Rectal smooth muscle tissue (tissue), 1 donor: ENCODE data around the gene TMEM198.
A peak's percentile ranks its signal among the peaks of the same experiment; 100 is the strongest.

Experiments used
- H3K27ac ChIP-seq: one replicate; pipeline ENCODE4 v1.7.0; 2013; ENCODE audit warnings: low read depth, low read length, inconsistent platforms
- H3K27me3 ChIP-seq: one replicate; pipeline ENCODE4 v1.7.0; 2013; ENCODE audit warnings: low read length; ENCODE audit not compliant: control insufficient read depth, insufficient read depth
- H3K36me3 ChIP-seq: one replicate; pipeline ENCODE4 v1.7.0; 2013; ENCODE audit warnings: low read length; ENCODE audit not compliant: control insufficient read depth, insufficient read depth
- H3K4me1 ChIP-seq: one replicate; pipeline ENCODE4 v1.7.0; 2013; ENCODE audit warnings: low read length; ENCODE audit not compliant: control insufficient read depth, insufficient read depth
- H3K4me3 ChIP-seq: one replicate; pipeline ENCODE4 v1.7.0; 2013; ENCODE audit warnings: low read length
- H3K9ac ChIP-seq: one replicate; pipeline ENCODE4 v1.7.0; 2013; ENCODE audit warnings: low read length

TMEM198 gene

GRCh38 chr2:219502618-219503017 lies 41.2 kb upstream of the TMEM198 start:
- Histone ChIP-seq H3K36me3 (peaks cover 17% of the 10 kb centered on the region), H3K9ac (no peak overlapping the region), H3K4me3 (no peak overlapping the region), H3K4me1 (peaks cover 2% of the 10 kb centered on the region), H3K27ac (no peak overlapping the region), H3K27me3 (peaks cover under 1% of the 10 kb centered on the region)

- H3K9ac ChIP-seq: no peak overlapping the region
- peaks cover 17% of the 10 kb centered on the region for H3K36me3 ChIP-seq
- H3K4me3 ChIP-seq: no peak overlapping the region
- H3K27me3 ChIP-seq: peaks cover 6% of the 10 kb centered on the region
- peaks cover 2% of the 10 kb centered on the region for H3K4me1 ChIP-seq
- no peak overlapping the region for H3K27ac ChIP-seq
Observed at GRCh38 chr2:219505585-219505984, 38.2 kb upstream of the TMEM198 start.

GRCh38 chr2:219506153-219506801 lies 37.6 kb upstream of the TMEM198 start:
- no peak overlapping the region for H3K4me3 ChIP-seq
- no peak overlapping the region for H3K9ac ChIP-seq
- H3K27ac ChIP-seq: no peak overlapping the region
- peaks cover 17% of the 10 kb centered on the region for H3K36me3 ChIP-seq
- H3K27me3 ChIP-seq: peaks cover 6% of the 10 kb centered on the region
- H3K4me1 ChIP-seq: peaks cover 2% of the 10 kb centered on the region

- H3K36me3 ChIP-seq: peaks cover 14% of the 10 kb centered on the region
- no peak overlapping the region for H3K9ac ChIP-seq
- peaks cover 6% of the 10 kb centered on the region for H3K27me3 ChIP-seq
- no peak overlapping the region for H3K4me3 ChIP-seq
- no peak overlapping the region for H3K27ac ChIP-seq
- H3K4me1 ChIP-seq: peaks cover 2% of the 10 kb centered on the region
Observed at GRCh38 chr2:219506802-219507526, 36.9 kb upstream of the TMEM198 start.

GRCh38 chr2:219507581-219508443 lies 36.0 kb upstream of the TMEM198 start:
- peaks cover 10% of the 10 kb centered on the region for H3K36me3 ChIP-seq
- no peak overlapping the region for H3K27ac ChIP-seq
- peaks cover 2% of the 10 kb centered on the region for H3K4me1 ChIP-seq
- no peak overlapping the region for H3K4me3 ChIP-seq
- peaks cover 6% of the 10 kb centered on the region for H3K27me3 ChIP-seq
- H3K9ac ChIP-seq: no peak overlapping the region

- Histone ChIP-seq H3K27ac (no peak overlapping the region), H3K36me3 (peaks cover 10% of the 10 kb centered on the region), H3K4me1 (peaks cover 2% of the 10 kb centered on the region), H3K4me3 (no peak overlapping the region), H3K9ac (no peak overlapping the region), H3K27me3 (peaks cover 6% of the 10 kb centered on the region)
Observed at GRCh38 chr2:219508444-219508734, 35.4 kb upstream of the TMEM198 start.

- no peak overlapping the region for H3K4me3 ChIP-seq
- peaks cover 2% of the 10 kb centered on the region for H3K4me1 ChIP-seq
- H3K27ac ChIP-seq: no peak overlapping the region
- peaks cover 6% of the 10 kb centered on the region for H3K36me3 ChIP-seq
- H3K9ac ChIP-seq: no peak overlapping the region
- H3K27me3 ChIP-seq: peaks cover 12% of the 10 kb centered on the region
Observed at GRCh38 chr2:219508971-219509779, 34.7 kb upstream of the TMEM198 start.

- no peak overlapping the region for H3K27ac ChIP-seq
- H3K9ac ChIP-seq: no peak overlapping the region
- peaks cover 2% of the 10 kb centered on the region for H3K4me1 ChIP-seq
- H3K4me3 ChIP-seq: peak overlapping the region; percentile 36
- peaks cover 4% of the 10 kb centered on the region for H3K36me3 ChIP-seq
- peaks cover 13% of the 10 kb centered on the region for H3K27me3 ChIP-seq
Observed at GRCh38 chr2:219509780-219510511, 33.9 kb upstream of the TMEM198 start.

- Histone ChIP-seq H3K27ac (no peak overlapping the region), H3K4me1 (peaks cover 2% of the 10 kb centered on the region), H3K4me3 (no peak overlapping the region), H3K36me3 (peaks cover 4% of the 10 kb centered on the region), H3K27me3 (peaks cover 13% of the 10 kb centered on the region), H3K9ac (no peak overlapping the region)
Observed at GRCh38 chr2:219510512-219511135, 33.2 kb upstream of the TMEM198 start.

GRCh38 chr2:219511547-219512325 lies 32.1 kb upstream of the TMEM198 start:
- H3K4me1 ChIP-seq: peaks cover 2% of the 10 kb centered on the region
- no peaks in the 10 kb centered on the region for H3K36me3 ChIP-seq
- no peak overlapping the region for H3K27ac ChIP-seq
- H3K4me3 ChIP-seq: no peak overlapping the region
- no peak overlapping the region for H3K9ac ChIP-seq
- peaks cover 13% of the 10 kb centered on the region for H3K27me3 ChIP-seq
